Adrenal gland (tissue), 12 donors: ENCODE results near the gene FEV. TPM values are rescaled to one million over a fixed set of nuclear protein-coding genes. Genes with fewer than 3 reads are reported as not detected.

Source experiments
- DNase-seq, 7 donors: peaks; one replicate each; pipeline ENCODE4 v3.0.0-alpha.2; 2019 to 2020
- H3K27ac ChIP-seq, 5 donors: fragments of 200-600 bp; sonication (generic) in 4 of 5; 1 replicate in 3 of 5; 2 replicates in 2 of 5; pipeline versions ENCODE4 v1.5.1 to v1.8.0; 2016 to 2020; ENCODE audit warnings: mild to moderate bottlenecking in 1 of 5
- H3K27me3 ChIP-seq: fragments of 200-600 bp; 2 replicates; pipeline ENCODE4 v1.8.0; 2021
- H3K36me3 ChIP-seq, 2 donors: fragments of 200-600 bp; replicated peaks in 1 of 2; 1 replicate in 1 of 2; 2 replicates in 1 of 2; pipeline versions ENCODE4 v1.5.1 to v1.8.0; 2018 to 2022
- H3K4me1 ChIP-seq, 2 donors: fragments of 200-600 bp; replicated peaks in 1 of 2; 1 replicate in 1 of 2; 2 replicates in 1 of 2; pipeline versions ENCODE4 v1.5.1 to v1.8.0; 2018 to 2021
- H3K4me3 ChIP-seq, 4 donors: fragments of 200-600 bp; sonication (generic) in 3 of 4; one replicate each; pipeline ENCODE4 v1.5.1; 2016 to 2018
- H3K9me3 ChIP-seq, 3 donors: fragments of 200-600 bp; sonication (generic) in 1 of 3; replicated peaks in 1 of 3; 1 replicate in 2 of 3; 2 replicates in 1 of 3; pipeline versions ENCODE4 v1.5.1 to v1.8.0; 2016 to 2021
- POLR2A ChIP-seq, 2 donors: fragments of 450-650 bp; IDR thresholded peaks; one replicate each; pipeline ENCODE4 v1.6.1; 2017; ENCODE audit warnings: antibody characterized with exemption in 2 of 2, mild to moderate bottlenecking in 2 of 2, moderate library complexity in 1 of 2
- WGBS, 4 donors: extraction: QIAGEN DNeasy Blood & Tissue Kit in 2 of 4; methylation state at CpG; one replicate each; pipeline versions ENCODE4 v1.1.5 to v1.1.7; 2013 to 2017; 5-methylcytosine and 5-hydroxymethylcytosine counted together
- intact Hi-C, 2 donors: fragments of 100-400 bp; cut with DNase I; formaldehyde crosslinking; loops; one replicate each; pipeline versions ENCODE4 v1.14.1 to v1.15.0; 2022 to 2023
- polyA plus RNA-seq, 3 donors: library from polyadenylated mRNA; stranded (reverse); fragments of 200-250 nt in 2 of 3; fragments of 350-450 nt in 1 of 3; fragmentation: Illumina TruSeq in 1 of 3; extraction: RNeasy Lipid Tissue Mini Kit (QIAGEN cat#74804) in 1 of 3; gene quantifications; one replicate each; pipeline ENCODE4 v1.2.3, GENCODE V29; 2013 to 2014
- total RNA-seq, 9 donors: library from RNA; depleted of rRNA in 4 of 9; stranded (reverse); fragments of >200 nt in 4 of 9; fragments of 120-200 nt in 1 of 9; fragmentation: NEBNext Ultra II Directional in 1 of 9; extraction: Animal tissue kit (Norgen Biotek cat#: 25700) in 1 of 9; gene quantifications; one replicate each; pipeline versions ENCODE4 v1.1.0 to v1.2.4, GENCODE V29; 2013 to 2023
- TF ChIP-seq, protein P1 (sequence below), 6 experiments: fragments of 450-650 bp in 4 of 6; fragments of 200-600 bp in 2 of 6; sonication (generic) in 1 of 6; IDR thresholded peaks; 1 replicate in 5 of 6; 2 replicates in 1 of 6; pipeline versions ENCODE4 v1.5.1 to v1.8.0; 2016 to 2021; ENCODE audit warnings: antibody characterized with exemption in 6 of 6, mild to moderate bottlenecking in 2 of 6, moderate library complexity in 1 of 6
- donor health status: healthy with polysubstance abuse.
- donor health status: Bipolar disorder and iron deficiency.
- donor health status: DM: yes; HTN: yes; CAD: no.
- donor health status: DM: no; HTN: no; CAD: no.
- donor health status: DM: no; HTN: no; CAD: no.
- donor health status: DM: yes; HTN: yes; CAD: no.

The FEV gene
- total and polyA plus RNA-seq, 12 donors: 0.22 to 16.5 (median 3.1) TPM; not detected in 4

DNA sequence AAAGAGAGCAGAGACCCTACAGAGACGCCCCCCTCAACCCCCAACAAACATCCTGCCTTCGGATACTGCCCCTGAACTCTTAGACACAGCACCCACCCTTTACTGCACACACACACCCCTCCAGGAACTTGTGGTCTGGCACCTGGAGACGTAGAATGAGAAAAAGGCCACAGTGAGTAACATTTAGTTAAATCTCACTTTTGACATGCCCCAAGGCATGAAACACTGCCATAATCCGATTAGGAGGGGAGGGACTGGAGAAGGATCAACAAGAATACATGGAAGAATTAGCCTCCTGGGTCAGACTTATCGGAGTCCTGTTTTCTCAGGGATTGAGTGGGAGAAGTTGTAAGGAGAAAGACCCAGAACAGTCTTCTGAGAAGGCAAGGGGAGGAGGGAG, 21.4 kb downstream of the FEV start:
- H3K27me3 ChIP-seq: peaks cover 65% of the 10 kb centered on the region
- no peaks in the 10 kb centered on the region for H3K9me3 ChIP-seq
- intact Hi-C loops: no loop called here
- WGBS, 4 donors: 7 to 16% (median 11%) methylated on average over 5 of the region's 5 CpGs
- peak overlapping the region in 1 of 5 donors; percentile 70 for H3K27ac ChIP-seq
- TF ChIP-seq, protein P1, sequence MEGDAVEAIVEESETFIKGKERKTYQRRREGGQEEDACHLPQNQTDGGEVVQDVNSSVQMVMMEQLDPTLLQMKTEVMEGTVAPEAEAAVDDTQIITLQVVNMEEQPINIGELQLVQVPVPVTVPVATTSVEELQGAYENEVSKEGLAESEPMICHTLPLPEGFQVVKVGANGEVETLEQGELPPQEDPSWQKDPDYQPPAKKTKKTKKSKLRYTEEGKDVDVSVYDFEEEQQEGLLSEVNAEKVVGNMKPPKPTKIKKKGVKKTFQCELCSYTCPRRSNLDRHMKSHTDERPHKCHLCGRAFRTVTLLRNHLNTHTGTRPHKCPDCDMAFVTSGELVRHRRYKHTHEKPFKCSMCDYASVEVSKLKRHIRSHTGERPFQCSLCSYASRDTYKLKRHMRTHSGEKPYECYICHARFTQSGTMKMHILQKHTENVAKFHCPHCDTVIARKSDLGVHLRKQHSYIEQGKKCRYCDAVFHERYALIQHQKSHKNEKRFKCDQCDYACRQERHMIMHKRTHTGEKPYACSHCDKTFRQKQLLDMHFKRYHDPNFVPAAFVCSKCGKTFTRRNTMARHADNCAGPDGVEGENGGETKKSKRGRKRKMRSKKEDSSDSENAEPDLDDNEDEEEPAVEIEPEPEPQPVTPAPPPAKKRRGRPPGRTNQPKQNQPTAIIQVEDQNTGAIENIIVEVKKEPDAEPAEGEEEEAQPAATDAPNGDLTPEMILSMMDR (IDR thresholded peaks at IDR 0.05): no peak
- peaks cover 0 to 4% of the 10 kb centered on the region in 2 donors for H3K4me1 ChIP-seq
- H3K36me3 ChIP-seq: no peaks in the 10 kb centered on the region
- no peak overlapping the region for H3K4me3 ChIP-seq
- no peak for DNase-seq

DNA sequence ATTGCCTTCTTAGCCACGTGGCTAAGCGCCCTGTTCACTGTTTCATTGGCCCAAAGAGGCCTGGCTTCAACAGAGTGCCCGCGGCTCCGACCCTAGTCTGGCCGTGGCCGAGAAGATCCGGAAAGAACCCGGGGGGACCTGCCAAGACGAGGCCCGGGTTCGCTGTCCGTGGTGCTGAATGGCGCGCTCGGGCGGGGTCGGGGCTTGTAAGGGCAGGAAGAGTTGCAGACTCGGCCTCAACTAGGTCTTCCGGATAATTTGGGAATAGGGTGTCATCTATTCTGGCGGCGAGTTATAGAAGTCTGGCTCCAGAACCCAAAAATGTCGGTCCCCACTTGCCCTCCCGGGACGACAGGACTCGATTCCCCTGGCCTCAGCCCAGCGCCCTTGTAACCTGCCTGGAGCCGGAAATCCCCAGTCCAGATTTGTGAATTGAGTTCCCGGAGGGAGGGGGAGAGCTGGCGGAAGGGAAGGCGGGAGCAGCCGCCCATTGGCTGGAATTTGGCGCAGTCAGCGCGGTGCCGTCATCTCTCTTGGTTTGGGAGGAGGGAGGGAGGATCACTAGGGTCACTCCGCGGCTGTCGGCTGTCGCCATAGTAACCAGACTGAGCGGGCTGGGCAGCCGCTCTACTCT, 22.0 kb downstream of the FEV start:
- DNase-seq: peak; percentile 62 to 93 (median 69)
- TF ChIP-seq, protein P1 (IDR thresholded peaks at IDR 0.05): no peak
- TF ChIP-seq POLR2A (IDR thresholded peaks at IDR 0.05): no peak

DNA sequence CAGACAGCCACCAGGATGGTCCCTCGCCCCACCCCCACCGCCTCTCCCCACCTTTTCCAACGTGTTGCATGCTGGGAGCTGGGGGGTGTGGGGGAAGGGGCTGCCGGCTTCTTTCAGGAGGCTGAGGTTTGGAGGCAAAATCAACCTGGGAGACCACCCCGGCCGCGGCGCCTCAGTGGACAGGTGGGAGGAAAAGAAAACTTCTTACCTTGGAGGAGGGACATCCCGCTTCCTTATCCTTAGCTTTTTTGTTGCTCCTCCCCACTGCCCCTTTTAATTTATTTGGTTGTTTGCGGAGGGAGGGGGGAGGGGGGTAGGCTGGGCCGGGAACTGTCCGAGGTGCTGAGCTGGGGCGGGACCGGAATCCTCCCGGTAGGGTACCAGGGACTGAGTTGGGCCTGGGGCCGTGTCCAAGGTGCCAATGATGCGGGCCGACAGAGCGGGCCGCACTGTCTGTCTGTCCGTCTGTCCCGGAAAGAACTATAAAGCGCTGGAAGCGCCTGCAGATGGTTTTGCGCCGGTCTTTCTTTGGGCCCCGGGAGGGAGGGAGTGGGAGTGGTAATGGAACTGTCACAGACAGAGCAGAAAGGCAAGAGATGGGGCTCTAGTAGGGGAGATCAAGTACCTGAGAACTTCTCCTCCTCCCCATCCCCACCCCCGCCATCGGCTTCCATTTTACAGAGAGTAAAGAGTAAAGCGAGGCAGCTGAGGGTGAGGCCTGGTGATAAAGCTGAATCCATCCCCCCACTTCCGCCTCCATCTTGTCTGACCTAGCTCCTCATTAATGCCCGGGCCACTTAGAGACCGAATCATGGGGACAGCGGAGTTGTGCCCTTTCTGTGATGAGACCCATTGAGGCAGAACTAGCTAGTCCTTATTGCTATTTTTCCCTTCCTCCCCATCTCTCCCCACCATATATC, 23.1 kb downstream of the FEV start:
- WGBS, 4 donors: 9 to 17% (median 13%) methylated on average over 25 to 34 of the region's 34 CpGs
- peak overlapping the region in 1 of 5 donors; percentile 76 for H3K27ac ChIP-seq
- no peak overlapping the region for H3K4me3 ChIP-seq
- TF ChIP-seq POLR2A (IDR thresholded peaks at IDR 0.05): no peak
- TF ChIP-seq, protein P1 (IDR thresholded peaks at IDR 0.05): no peak
- H3K4me1 ChIP-seq: peaks cover 0 to 4% of the 10 kb centered on the region in 2 donors
- intact Hi-C loops: no loop called here
- H3K36me3 ChIP-seq: no peaks in the 10 kb centered on the region
- H3K9me3 ChIP-seq: no peaks in the 10 kb centered on the region
- peak in 2 of 7 donors; percentile 32 to 59 for DNase-seq
- H3K27me3 ChIP-seq: peaks cover 60% of the 10 kb centered on the region

More for the DNA sequence above, 22.0 kb downstream of the FEV start:
- Histone ChIP-seq H3K27ac (peak overlapping the region in 1 of 5 donors; percentile 76), H3K4me1 (peaks cover 0 to 4% of the 10 kb centered on the region in 2 donors), H3K36me3 (no peaks in the 10 kb centered on the region), H3K27me3 (peaks cover 65% of the 10 kb centered on the region), H3K9me3 (no peaks in the 10 kb centered on the region), H3K4me3 (no peak overlapping the region)
- intact Hi-C loops: no loop called here
- 1 to 3% (median 2%) methylated on average over 9 to 42 of the region's 42 CpGs for WGBS, 4 donors

DNA sequence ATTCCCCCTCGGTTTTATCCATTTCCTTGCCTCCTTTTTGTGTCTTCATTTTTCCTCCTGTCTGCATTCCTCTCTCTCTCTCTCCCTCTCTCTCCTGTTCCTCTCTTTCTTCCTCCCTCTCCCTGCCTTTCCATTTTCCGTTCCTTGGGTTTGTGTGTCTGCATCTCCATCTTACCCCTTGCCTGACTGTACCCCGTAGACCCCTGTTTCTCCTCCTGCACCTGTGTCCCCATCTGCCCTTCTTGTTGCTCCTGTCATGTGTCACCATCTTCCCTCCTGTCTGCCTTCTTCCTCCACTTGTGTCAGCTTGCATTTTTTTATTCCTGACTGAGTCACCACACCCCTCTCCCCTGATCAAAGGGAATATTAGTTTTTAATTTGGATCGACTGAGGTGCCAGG, 23.8 kb downstream of the FEV start:
- intact Hi-C loops: no loop called here
- H3K27ac ChIP-seq: peak overlapping the region in 1 of 5 donors; percentile 76
- WGBS, 4 donors: 4 to 9% (median 6%) methylated on average over 4 of the region's 4 CpGs
- no peak overlapping the region for H3K4me3 ChIP-seq
- H3K9me3 ChIP-seq: no peaks in the 10 kb centered on the region
- no peak for TF ChIP-seq POLR2A (IDR thresholded peaks at IDR 0.05)
- TF ChIP-seq, protein P1 (IDR thresholded peaks at IDR 0.05): no peak
- H3K27me3 ChIP-seq: peaks cover 60% of the 10 kb centered on the region
- peaks cover 0 to 4% of the 10 kb centered on the region in 2 donors for H3K4me1 ChIP-seq
- H3K36me3 ChIP-seq: no peaks in the 10 kb centered on the region
- DNase-seq: no peak
